OCI-LY7 (cell line): ENCODE measurements around the gene RBM26.

Source experiments
- EZH2phosphoT487 ChIP-seq: fragments of 200-600 bp; sonication (generic); IDR thresholded peaks from 2 replicates; pipeline ENCODE4 v1.6.1; 2018; ENCODE audit warnings: low read depth, borderline replicate concordance, mild to moderate bottlenecking, mixed run types, antibody characterized with exemption, low read length, moderate library complexity, mixed read lengths
- TF ChIP-seq, protein P1 (sequence below): fragments of 200-600 bp; sonication (generic); conservative IDR thresholded peaks from 2 replicates; pipeline ENCODE4 v1.5.1; 2014; ENCODE audit warnings: mild to moderate bottlenecking, antibody characterized with exemption, low read length, moderate library complexity, mixed read lengths

DNA sequence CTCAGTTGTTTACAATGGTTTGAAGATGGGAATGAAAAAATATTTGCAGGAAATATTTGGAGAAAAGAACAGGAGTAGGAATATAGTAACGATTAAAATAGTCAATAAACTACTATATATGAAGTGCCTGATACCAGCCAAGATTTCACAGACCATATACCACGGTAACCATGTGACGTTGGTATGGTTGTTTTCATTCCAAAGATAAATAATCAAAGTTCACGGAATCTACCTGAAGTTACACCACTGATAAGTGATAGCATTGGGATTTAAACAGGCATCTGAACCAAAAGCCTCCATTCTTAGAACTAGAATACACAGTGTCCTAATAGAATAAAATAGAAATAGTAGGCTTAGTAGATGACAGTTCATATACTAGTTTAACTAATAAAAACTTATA, 123.5 kb downstream of the RBM26 start:
- TF ChIP-seq, protein P1, sequence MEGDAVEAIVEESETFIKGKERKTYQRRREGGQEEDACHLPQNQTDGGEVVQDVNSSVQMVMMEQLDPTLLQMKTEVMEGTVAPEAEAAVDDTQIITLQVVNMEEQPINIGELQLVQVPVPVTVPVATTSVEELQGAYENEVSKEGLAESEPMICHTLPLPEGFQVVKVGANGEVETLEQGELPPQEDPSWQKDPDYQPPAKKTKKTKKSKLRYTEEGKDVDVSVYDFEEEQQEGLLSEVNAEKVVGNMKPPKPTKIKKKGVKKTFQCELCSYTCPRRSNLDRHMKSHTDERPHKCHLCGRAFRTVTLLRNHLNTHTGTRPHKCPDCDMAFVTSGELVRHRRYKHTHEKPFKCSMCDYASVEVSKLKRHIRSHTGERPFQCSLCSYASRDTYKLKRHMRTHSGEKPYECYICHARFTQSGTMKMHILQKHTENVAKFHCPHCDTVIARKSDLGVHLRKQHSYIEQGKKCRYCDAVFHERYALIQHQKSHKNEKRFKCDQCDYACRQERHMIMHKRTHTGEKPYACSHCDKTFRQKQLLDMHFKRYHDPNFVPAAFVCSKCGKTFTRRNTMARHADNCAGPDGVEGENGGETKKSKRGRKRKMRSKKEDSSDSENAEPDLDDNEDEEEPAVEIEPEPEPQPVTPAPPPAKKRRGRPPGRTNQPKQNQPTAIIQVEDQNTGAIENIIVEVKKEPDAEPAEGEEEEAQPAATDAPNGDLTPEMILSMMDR, result no peak
- TF ChIP-seq EZH2phosphoT487, result no peak
